PFSK-1 (cell line): Measurements from ENCODE around the gene NAGK.

Experiments
- FOXP2 ChIP-seq: optimal IDR thresholded peaks from 2 replicates; pipeline ENCODE3; 2011; ENCODE audit warnings: borderline replicate concordance, control low read depth, inconsistent platforms; ENCODE audit not compliant: insufficient read depth; ENCODE audit errors: extremely low read length, extremely low read depth
- POLR2AphosphoS5 ChIP-seq: IDR thresholded peaks from 2 replicates; pipeline ENCODE4 v1.6.1; 2012; ENCODE audit warnings: low read depth, mild to moderate bottlenecking, control low read depth, low read length, moderate library complexity
- SIN3A ChIP-seq: IDR thresholded peaks from 2 replicates; pipeline ENCODE4 v1.6.1; 2012; ENCODE audit warnings: mild to moderate bottlenecking, low read length, moderate library complexity, borderline replicate concordance; ENCODE audit not compliant: insufficient read depth
- TAF1 ChIP-seq: IDR thresholded peaks from 2 replicates; pipeline ENCODE4 v1.6.1; 2012; ENCODE audit warnings: low read length, control low read depth, borderline replicate concordance; ENCODE audit not compliant: insufficient read depth
- TF ChIP-seq, protein P1 (sequence below), 2 experiments: IDR thresholded peaks; 2 replicates each; pipeline versions ENCODE4 v1.6.1 to v1.8.0; 2011 to 2012; ENCODE audit warnings: low read depth in 2 of 2, low read length in 2 of 2, control low read depth in 1 of 2, inconsistent platforms in 1 of 2, mild to moderate bottlenecking in 1 of 2, moderate library complexity in 1 of 2; ENCODE audit not compliant: insufficient read depth in 1 of 2

DNA sequence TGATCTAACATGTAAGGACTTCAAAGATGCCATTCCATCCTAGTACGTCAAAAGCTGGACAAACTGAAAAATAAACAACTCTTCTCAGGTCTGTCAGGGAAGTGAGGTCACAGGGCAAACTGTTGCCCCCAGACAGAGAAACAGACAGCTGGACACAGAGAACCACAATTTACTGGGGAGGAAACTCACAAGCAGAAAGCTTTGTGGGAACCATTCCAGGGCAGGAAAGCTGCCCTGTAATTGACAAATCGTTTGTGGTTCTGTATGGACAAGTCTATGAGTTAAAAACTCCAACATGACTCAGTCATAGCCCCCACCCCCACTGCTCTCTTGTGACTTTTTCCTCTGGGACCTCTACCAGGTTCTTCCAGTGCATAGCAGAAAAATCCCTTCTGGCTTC, 33.2 kb downstream of the NAGK start:
- TF ChIP-seq POLR2AphosphoS5 (no peak), SIN3A (no peak), TAF1 (no peak), FOXP2 (no peak)
- TF ChIP-seq, protein P1, sequence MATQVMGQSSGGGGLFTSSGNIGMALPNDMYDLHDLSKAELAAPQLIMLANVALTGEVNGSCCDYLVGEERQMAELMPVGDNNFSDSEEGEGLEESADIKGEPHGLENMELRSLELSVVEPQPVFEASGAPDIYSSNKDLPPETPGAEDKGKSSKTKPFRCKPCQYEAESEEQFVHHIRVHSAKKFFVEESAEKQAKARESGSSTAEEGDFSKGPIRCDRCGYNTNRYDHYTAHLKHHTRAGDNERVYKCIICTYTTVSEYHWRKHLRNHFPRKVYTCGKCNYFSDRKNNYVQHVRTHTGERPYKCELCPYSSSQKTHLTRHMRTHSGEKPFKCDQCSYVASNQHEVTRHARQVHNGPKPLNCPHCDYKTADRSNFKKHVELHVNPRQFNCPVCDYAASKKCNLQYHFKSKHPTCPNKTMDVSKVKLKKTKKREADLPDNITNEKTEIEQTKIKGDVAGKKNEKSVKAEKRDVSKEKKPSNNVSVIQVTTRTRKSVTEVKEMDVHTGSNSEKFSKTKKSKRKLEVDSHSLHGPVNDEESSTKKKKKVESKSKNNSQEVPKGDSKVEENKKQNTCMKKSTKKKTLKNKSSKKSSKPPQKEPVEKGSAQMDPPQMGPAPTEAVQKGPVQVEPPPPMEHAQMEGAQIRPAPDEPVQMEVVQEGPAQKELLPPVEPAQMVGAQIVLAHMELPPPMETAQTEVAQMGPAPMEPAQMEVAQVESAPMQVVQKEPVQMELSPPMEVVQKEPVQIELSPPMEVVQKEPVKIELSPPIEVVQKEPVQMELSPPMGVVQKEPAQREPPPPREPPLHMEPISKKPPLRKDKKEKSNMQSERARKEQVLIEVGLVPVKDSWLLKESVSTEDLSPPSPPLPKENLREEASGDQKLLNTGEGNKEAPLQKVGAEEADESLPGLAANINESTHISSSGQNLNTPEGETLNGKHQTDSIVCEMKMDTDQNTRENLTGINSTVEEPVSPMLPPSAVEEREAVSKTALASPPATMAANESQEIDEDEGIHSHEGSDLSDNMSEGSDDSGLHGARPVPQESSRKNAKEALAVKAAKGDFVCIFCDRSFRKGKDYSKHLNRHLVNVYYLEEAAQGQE (IDR thresholded peaks at IDR 0.05; ENCODE audit: insufficient read depth in 1 of 2, low read depth in 2 of 2, low read length in 2 of 2), result no peak
